Femur (tissue), 1 donor: ENCODE data around the gene SYT12.
"Not testable (repeated sequence)": the region's sequence is repeated elsewhere in the genome, so short reads cannot be mapped to it uniquely, and the experiment has no call there.

Source experiments
- DNase-seq: peaks from one replicate; pipeline ENCODE4 v3.0.0-alpha.2; 2017

Gene SYT12

DNA sequence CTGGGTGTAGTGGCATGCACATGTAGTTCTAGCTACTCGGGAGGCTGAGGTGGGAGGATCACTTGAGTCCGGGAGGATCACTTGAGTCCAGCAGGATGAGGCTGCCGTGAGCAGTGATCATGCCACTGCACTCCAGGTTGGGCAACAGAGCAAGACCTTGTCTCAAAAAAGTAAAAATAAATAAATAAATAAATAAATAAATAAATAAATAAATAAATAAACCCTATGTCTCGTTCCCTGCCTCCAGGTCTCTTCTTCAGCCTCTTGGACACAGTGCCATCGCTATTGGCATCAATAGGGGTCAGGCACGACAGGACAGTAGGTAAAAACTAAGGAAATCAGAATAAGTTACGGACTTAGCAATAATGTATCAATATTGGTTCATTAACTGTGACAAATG lies 23.4 kb upstream of the SYT12 start:
- no peak for DNase-seq

GRCh38 chr11:67001332-67001731 lies 21.6 kb upstream of the SYT12 start:
- no peak for DNase-seq

DNA sequence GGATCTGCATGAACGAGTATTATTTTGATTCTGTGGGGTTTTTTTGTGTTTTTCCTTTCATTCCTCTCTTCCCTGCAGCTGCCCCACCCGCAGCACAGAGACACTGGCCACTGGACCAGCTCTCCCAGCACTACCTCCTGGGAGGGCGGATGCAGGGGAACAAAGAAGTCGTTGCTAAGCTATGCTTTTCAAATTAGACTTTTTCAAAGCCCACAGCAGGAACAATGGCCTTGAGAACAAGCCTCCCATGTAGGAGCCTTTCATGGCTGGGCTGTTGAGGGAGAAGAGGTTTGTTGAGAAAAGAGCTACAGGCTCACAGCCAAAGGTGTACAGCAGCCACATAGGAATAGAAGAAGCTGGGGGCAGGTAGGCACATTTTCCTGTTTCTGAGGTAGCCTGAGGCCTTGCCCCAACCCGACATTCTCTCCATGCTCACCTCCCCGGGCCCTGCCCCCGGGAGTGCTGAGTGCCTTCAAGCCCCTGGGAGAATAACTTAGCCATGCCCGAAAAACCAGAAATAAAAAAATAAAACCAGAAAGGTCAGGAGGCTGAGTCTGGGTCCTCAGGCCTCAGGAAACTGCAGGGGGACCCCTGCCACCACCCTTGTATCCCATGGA lies 20.5 kb upstream of the SYT12 start:
- DNase-seq: no peak

- no peak for DNase-seq
These were observed 20.0 kb upstream of the SYT12 start for GRCh38 chr11:67002921-67003411.

DNA sequence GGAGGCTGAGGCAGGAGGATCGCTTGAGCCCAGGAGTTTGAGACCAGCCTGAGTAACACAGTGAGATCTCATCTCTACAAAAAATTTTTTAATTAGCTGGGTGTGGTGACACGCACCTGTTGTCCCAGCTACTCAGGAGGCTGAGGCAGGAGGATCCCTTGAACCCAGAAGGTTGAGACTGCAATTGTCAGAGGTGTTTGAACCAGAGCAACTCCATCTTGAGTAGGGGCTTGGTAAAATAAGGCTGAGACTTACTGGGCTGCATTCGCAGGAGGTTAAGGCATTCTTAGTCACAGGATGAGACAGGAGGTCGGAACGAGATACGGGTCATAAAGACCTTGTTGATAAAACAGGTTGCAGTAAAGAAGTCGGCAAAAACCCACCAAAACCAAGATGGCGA lies 17.7 kb upstream of the SYT12 start:
- DNase-seq: not testable (repeated sequence)

- no peak for DNase-seq
These were observed 16.7 kb upstream of the SYT12 start for GRCh38 chr11:67006029-67006884.

DNA sequence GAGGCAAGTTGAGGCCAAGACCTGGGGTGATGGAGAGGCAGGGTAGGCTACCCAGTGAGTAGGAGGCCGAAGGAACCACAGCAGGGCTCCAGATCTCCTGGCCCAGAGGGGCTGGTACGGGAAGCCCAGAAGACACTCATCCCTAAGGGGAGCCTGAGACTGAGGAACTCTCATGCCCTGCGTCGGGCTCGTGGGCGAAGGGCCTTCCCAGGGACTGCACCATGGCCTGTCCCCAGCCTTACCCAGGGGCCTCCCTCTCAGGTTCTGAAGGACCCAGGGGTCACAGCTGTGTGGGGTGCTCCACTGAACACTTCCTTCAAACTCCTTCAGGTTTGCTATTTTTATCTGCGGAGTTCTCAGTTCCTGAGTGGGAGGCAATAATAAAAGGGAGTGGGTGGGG lies 15.8 kb upstream of the SYT12 start:
- no peak for DNase-seq

DNA sequence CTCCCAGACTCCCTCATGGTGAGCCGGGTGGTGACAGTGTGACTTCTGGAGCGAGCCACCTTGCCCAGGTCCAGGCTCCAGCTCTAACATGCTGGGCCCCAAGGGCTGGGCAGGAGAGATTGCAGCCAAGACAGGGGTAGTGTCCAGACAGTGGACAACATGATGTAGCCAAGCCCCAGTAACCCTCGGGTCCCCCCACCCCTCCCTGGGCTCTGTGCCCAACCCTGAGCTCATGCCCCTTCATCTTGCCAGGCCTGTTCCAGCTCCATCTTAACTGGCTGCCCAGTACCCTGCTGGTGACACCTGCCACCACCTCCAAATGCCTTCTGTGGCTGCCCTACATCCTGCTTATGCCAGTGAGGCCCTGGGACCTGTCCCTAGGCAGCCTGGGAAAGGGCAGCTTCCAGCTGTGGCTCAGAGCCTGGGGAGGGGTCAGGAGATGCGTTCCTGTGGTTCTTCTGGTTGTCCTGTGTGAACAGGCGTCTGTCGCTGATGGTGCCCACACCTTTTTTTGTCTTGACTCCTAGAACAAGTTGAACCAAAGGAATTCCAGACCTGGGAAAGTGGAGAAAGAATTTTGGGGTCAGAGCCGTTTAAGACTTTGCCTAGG lies 12.5 kb upstream of the SYT12 start:
- no peak for DNase-seq

DNA sequence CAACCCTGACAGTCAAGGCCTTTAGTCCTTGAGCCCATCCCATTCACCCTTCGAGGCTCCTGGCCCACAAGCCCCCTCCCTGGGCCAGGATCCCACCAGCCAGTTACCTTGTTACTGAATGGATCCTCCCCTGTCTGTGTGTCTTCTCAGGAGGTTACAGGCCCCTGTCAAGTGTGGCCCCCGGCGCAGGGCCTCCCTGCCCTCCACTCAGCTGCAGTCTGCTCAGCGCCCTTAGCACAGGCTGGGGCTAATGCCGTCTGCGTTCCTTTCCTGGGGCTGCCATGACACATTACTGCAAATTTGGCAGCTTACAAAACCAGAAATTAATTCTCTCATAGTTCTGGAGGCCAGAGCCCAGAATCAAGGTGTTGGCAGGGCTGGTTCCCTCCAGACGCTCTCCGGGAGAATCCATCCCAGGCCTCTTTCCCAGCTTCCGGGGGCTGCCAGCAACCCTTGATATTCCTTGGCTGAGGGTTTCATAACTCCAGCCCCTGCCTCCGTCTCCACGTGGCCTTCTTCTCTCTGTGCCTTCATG lies 9.4 kb upstream of the SYT12 start:
- no peak for DNase-seq

DNA sequence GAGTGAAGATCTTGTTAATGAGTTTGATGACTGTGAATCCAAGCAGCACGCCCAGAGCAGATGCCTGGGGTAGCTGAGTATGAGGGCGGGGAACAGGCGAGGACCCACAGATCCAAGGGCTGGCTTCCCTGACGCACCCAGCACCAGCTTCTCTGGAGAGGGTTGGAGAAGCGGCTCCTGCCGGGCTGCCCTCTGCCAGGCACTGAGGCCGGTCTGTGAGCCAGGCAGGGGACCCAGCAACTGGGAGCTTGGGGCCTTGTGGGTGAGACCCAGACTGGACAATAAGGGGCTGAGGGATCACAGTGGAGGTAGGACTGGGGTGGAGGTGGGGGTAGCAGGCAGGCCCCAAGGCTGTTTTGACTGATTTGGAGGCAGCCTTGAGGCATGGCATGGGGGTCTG lies 8.6 kb upstream of the SYT12 start:
- no peak for DNase-seq

DNA sequence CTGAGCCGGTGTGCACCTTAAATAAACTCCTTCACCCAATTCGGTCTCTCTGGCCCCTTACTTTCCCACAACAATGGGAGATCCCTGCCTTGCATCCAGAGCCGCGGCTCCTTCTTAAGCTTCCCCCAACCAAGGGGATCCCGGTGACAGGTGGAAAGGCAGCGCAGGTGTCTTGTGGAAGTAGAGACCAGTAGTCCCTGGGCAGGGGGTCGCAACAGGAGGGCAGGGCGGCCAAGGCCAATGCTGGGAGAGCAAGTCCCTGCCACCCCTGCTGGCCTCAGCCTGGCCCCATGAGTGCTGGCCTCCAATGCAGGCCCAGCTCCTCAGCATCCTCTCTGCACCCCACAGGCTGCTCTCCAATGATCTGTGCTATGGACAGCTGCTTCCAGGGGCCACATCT lies 7.9 kb upstream of the SYT12 start:
- no peak for DNase-seq

DNA sequence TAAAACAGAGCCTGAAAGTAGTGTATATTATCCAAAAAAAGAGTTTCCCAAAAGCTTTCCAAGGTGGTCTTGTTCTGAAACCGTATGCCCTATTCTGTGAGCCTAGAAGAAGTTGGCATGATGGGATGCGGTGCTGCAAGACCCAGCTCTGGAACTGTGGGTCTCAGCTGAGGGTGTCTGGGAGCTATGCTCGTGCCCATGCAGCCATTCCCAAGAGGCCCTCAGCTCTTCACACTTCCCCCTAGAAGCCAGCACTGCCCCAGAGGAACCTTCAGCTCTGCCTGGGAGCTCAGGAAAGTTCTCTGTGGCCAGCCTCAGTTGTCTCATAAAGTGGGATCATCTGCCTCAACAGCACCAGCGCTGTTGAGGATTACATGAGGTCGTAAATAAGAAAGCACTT lies 6.4 kb upstream of the SYT12 start:
- no peak for DNase-seq

DNA sequence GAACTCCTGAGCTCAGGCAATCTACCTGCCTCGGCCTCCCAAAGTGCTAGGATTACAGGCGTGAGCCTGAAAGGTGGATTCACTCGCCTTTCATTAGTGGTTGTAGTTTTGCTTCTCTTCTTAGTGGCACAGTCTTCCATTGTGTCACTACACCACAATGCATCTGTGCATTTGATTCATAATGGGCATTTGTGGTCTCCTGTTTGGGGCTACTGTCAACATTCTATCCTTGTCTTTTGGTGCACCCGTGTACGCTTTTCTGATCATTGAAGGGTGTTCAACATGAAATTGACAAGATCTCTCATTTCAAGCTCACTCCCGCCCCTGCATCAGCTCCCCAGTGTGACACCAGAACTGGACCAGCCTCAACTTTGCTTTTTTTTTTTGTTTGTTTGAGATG lies 2.0 kb upstream of the SYT12 start:
- no peak for DNase-seq

- DNase-seq: no peak
These were observed 497 bp upstream of the SYT12 start for GRCh38 chr11:67022341-67022933.

DNA sequence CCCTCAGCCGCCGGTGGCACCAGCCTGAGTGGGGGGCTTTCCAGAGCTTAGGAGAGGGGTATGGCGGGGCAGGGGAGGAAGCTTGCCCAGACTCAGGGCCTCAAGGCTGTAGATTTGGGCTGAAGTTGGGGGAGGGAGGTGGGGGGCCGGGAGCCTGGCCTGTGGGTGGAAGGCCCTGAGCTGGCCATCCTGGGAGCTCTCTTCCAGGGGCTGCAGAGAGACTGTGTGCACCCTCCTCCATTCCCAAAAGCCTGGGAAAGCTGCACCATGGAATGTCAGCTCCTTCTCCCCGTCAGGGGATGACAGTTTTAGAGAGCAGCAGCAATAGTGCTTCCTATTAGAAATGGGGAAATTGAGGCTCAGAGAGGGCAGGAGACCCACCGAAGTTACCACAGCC lies 1.0 kb downstream of the SYT12 start:
- DNase-seq: no peak

DNA sequence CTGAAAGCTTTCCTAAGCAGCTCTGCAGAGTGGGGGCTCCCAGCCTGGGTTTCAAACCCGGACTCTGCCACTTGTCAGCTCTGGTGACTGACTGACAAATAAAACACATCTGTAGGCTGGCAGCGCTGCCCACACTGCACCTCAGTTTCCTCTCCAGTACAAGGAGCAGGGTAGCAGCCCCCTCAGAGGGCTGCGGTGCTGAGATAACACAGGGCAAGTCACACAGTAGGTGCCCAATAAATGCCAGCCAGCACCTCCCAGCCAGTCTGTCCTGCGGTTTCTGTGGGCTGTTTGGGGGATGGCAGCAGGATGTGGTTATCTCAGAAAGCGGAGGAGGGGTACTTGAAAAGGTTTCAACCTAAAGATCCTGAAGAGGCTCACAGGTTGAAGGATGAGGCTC lies 1.5 kb downstream of the SYT12 start:
- no peak for DNase-seq

DNA sequence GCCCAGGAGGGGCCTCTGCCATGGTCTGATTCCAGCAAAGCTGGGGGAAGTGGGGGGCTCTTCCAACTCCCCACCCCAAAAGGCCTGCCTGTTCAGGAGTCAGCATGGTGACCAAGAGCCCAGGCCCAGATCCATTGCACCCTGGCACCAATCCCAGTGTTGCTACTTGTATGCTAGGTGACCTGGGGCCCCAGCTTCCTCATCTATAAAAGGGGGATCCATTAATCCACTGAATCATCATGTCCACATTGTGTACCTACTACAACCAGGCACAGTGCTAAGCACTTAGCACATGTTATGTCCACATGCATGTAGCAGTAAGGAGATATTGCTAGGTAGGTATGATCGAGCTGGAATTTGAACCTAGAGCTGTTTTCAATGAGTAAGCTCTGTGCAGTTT lies 2.0 kb downstream of the SYT12 start:
- no peak for DNase-seq

DNA sequence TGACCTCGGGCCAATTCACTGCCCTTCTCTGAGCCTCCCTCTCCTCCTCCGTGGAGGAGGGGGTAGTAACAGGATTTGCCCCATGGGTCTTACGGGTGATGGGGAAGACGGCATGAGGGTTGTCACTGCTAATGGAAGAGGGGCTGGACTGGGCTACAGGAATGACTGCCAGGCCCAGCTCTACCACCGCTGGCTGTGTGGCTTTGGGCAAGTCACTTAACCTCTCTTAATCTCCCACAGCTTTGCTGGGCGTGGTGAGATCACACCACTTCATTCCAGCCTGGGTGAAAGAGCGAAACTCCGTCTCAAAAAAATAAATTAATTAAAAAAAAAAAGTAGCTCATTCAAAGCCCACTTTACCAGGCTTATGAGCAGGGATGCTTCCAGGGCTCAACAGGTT lies 2.8 kb downstream of the SYT12 start:
- DNase-seq: no peak

DNA sequence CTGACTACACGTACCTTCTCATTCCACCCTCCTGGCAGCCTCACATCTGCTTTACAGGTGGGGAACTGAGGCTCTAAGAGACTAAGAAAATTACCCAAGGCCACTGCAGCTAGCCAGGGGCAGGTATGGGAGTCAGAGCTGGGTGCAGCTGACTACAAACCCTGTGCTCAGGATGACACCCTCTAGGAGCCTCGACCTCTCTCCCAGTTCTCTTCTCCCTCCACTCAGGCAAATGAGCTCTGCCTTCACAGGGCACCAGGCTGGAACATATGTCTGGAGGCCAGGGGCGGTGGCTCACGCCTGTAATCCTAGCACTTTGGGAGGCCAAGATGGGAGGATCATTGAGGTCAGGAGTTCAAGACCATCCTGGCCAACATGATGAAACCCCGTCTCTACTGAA lies 4.0 kb downstream of the SYT12 start:
- no peak for DNase-seq

DNA sequence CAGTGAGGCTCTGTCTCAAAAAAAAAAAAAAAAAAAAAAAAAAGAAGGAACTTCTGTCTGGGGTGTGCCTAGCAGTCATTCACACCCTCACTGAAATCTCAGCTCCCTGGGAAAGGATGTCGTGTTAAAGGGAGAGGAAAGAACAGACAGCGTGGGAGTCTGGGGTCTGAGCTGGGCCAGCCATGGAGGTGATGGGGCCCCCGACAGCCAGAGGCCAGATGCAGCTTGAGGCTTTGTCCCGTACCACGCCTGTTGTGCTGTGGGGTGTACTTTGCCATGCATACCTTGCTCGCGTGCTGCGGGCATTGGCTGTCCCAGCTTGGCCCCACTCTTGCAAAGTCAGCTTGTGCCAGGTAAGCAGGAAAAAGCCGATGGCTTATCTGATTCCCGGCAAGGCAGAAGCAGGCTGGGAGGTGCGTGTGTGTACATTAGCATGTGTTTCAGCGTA lies 4.6 kb downstream of the SYT12 start:
- no peak for DNase-seq

- DNase-seq: no peak
These were observed 5.1 kb downstream of the SYT12 start for GRCh38 chr11:67027943-67028542.

- DNase-seq: no peak
These were observed 6.2 kb downstream of the SYT12 start for GRCh38 chr11:67029146-67029545.

DNA sequence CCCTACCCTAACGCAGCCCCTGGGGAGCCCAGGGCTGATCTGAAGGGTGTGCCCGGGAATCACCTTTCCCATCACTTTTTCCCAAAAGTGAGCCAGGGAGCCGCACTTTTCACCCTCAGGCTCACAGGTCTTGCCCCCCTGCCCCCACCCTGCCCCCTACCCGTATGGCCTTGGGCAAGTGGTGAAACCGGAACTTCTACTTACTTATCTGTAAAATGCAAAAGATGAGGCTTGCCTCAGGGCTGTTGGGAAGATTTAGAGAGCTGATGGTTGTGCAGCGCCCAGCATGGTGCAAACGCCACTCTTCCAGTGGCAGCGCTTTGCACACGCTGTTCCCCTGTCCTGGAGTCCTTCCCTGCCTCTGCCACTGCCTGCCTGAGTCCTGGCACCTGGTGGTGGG lies 8.0 kb downstream of the SYT12 start:
- DNase-seq: no peak
